Tibial nerve (tissue), 3 donors: ENCODE data around the gene PROM1.

ENCODE experiments used
- POLR2A ChIP-seq, 2 donors: fragments of 450-650 bp; IDR thresholded peaks; one replicate each; pipeline ENCODE4 v1.6.1; 2017; ENCODE audit warnings: antibody characterized with exemption in 2 of 2, mild to moderate bottlenecking in 2 of 2, moderate library complexity in 2 of 2
- TF ChIP-seq, protein P1 (sequence below), 5 experiments: fragments of 200-600 bp in 3 of 5; fragments of 450-650 bp in 2 of 5; sonication (generic) in 3 of 5; IDR thresholded peaks; one replicate each; pipeline ENCODE4 v1.5.1; 2016 to 2019; ENCODE audit warnings: antibody characterized with exemption in 5 of 5, mild to moderate bottlenecking in 3 of 5, moderate library complexity in 2 of 5

DNA sequence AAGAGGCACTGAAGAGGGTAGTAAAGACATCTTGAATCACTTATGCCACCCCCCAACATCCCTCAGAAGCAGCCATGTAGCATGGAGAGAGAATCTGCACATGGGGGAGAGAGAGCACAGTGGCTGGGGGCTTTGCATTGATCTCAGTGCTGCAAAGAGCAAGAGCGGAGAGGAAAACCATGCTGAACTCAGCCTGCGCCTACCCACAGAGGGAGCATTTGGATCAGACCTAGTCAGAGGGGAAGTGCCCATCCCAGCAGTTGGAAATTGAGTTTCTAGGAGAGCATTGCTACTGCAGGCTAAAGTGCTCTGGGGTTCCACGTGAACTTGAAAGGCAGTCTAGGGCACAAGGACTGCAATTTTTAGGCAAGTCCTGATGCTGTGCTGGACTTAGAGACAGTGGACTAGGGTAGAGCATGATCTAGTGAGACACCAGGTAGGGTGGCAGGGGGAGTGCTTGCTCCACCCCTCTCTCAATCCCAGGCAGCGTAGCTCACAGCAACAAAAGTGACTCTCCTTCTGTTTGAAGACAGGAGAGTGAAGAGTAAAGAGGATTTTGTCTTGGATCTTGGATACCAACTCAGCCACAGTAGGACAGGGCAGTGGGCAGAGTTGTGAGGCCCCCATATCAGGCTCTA is 9.0 kb upstream of the PROM1 start:
- TF ChIP-seq POLR2A (IDR thresholded peaks at IDR 0.05): no peak
- TF ChIP-seq, protein P1, sequence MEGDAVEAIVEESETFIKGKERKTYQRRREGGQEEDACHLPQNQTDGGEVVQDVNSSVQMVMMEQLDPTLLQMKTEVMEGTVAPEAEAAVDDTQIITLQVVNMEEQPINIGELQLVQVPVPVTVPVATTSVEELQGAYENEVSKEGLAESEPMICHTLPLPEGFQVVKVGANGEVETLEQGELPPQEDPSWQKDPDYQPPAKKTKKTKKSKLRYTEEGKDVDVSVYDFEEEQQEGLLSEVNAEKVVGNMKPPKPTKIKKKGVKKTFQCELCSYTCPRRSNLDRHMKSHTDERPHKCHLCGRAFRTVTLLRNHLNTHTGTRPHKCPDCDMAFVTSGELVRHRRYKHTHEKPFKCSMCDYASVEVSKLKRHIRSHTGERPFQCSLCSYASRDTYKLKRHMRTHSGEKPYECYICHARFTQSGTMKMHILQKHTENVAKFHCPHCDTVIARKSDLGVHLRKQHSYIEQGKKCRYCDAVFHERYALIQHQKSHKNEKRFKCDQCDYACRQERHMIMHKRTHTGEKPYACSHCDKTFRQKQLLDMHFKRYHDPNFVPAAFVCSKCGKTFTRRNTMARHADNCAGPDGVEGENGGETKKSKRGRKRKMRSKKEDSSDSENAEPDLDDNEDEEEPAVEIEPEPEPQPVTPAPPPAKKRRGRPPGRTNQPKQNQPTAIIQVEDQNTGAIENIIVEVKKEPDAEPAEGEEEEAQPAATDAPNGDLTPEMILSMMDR (IDR thresholded peaks at IDR 0.05): no peak
